ENCODE results near the gene AJAP1. TPM values are rescaled to one million over a fixed set of nuclear protein-coding genes. Genes with fewer than 3 reads are reported as not detected.

Gene AJAP1
- total and polyA plus RNA-seq, 2 donors (not counting 1 experiment from before 2014, with no cell fraction given) = not detected

DNA sequence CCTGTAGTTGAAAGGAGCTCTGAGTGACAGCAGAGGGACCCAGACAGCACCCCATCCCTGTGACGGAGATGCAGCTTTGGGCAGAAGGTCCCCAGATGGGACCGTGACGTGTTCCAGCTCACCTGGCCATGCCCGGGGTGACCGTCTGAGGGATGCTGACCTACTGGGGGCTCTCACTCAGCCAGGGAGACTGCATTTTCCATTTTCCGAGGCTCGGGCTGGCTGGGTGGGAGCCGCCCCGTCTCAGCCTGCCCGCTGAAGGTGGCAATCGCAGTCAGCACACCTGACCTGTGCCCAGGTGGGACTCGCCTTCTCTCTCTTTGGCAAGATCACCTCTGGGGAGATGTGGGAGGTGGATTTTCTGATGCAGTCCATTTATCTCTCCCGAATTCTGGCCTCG, 127.2 kb downstream of the AJAP1 start:
- intact Hi-C loops (cut with micrococcal nuclease) = no loop called here
- Mint-ChIP-seq H3K4me3 (no peak overlapping the region), H3K27me3 (no peaks in the 10 kb centered on the region), H3K4me1 (no peaks in the 10 kb centered on the region), H3K9me3 (ENCODE audit: insufficient read depth) (no peaks in the 10 kb centered on the region), H3K27ac (no peak overlapping the region)
- Histone ChIP-seq H3K79me2 (ENCODE audit: control insufficient read depth, insufficient read depth, low read length) (no peaks in the 10 kb centered on the region), H3K27ac (ENCODE audit: low read length in 2 of 2) (no peak overlapping the region), H4K20me1 (ENCODE audit: control insufficient read depth, insufficient read depth, low read length, poor library complexity, severe bottlenecking) (no peaks in the 10 kb centered on the region), H3K27me3 (replicated peaks in 1 of 4; ENCODE audit: control extremely low read depth in 1 of 4, control insufficient read depth in 3 of 4, insufficient read depth in 4 of 4, low read length in 3 of 4) (no peaks in the 10 kb centered on the region), H3K4me2 (replicated peaks; ENCODE audit: low read depth, low read length, poor library complexity, severe bottlenecking) (no peak overlapping the region), H3K4me3 (ENCODE audit: control extremely low read depth in 1 of 5, extremely low read depth in 1 of 5, insufficient read depth in 1 of 5, low read depth in 2 of 5, low read length in 4 of 5) (no peak overlapping the region), H3K9me3 (ENCODE audit: control extremely low read depth in 1 of 3, control insufficient read depth in 2 of 3, insufficient read depth in 1 of 3, low read length in 2 of 3) (no peaks in the 10 kb centered on the region), H2AFZ (ENCODE audit: insufficient read depth, low read depth, low read length, poor library complexity, severe bottlenecking) (no peak overlapping the region), H3K9ac (ENCODE audit: low read length) (no peak overlapping the region), H3K4me1 (ENCODE audit: control insufficient read depth in 2 of 2, insufficient read depth in 2 of 2, low read length in 2 of 2) (no peaks in the 10 kb centered on the region), H3K36me3 (replicated peaks in 1 of 2; ENCODE audit: control extremely low read depth in 1 of 2, control insufficient read depth in 1 of 2, extremely low read depth in 1 of 2, insufficient read depth in 2 of 2, low read length in 1 of 2) (no peaks in the 10 kb centered on the region)
- ATAC-seq (ENCODE audit: low read depth) (no peak), DNase-seq (no peak)
- CTCF ChIA-PET = no interaction called here
- 95% methylated on average over 11 of the region's 14 CpGs for WGBS (ENCODE audit: insufficient coverage)
- POLR2A ChIA-PET = no interaction called here
- TF ChIP-seq, protein P1, sequence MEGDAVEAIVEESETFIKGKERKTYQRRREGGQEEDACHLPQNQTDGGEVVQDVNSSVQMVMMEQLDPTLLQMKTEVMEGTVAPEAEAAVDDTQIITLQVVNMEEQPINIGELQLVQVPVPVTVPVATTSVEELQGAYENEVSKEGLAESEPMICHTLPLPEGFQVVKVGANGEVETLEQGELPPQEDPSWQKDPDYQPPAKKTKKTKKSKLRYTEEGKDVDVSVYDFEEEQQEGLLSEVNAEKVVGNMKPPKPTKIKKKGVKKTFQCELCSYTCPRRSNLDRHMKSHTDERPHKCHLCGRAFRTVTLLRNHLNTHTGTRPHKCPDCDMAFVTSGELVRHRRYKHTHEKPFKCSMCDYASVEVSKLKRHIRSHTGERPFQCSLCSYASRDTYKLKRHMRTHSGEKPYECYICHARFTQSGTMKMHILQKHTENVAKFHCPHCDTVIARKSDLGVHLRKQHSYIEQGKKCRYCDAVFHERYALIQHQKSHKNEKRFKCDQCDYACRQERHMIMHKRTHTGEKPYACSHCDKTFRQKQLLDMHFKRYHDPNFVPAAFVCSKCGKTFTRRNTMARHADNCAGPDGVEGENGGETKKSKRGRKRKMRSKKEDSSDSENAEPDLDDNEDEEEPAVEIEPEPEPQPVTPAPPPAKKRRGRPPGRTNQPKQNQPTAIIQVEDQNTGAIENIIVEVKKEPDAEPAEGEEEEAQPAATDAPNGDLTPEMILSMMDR (IDR thresholded peaks at IDR 0.05) = no peak
- no peak for TF ChIP-seq EZH2 (IDR thresholded peaks at IDR 0.05; ENCODE audit: borderline replicate concordance, insufficient read depth, low read depth, low read length, poor library complexity, severe bottlenecking)

DNA sequence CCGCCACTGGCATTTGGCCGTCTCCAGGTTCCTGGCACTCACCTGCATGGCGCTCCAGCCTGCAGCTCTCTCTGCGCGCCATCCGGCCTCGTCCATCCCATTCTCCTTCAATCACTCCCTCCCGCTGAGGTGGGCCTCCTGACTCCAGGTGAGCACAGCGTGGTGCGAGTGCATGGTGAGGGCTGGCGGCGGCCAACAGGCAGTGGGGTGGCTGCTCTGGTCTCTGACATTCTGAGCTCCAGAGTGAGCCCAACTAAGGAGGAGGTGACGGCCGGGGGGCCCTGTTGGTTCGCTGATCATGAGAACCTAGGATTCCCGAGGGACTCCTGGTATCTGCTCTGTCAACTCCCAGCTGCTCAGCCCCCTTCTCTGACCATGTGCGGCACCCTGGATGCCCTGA, 130.4 kb downstream of the AJAP1 start:
- Mint-ChIP-seq H3K27me3 (peaks cover 4% of the 10 kb centered on the region), H3K27ac (no peak overlapping the region), H3K4me1 (no peaks in the 10 kb centered on the region), H3K9me3 (ENCODE audit: insufficient read depth) (no peaks in the 10 kb centered on the region), H3K4me3 (no peak overlapping the region)
- Histone ChIP-seq H3K9ac (ENCODE audit: low read length) (no peak overlapping the region), H3K4me3 (ENCODE audit: control extremely low read depth in 1 of 5, extremely low read depth in 1 of 5, insufficient read depth in 1 of 5, low read depth in 2 of 5, low read length in 4 of 5) (no peak overlapping the region), H3K4me1 (ENCODE audit: control insufficient read depth in 2 of 2, insufficient read depth in 2 of 2, low read length in 2 of 2) (no peaks in the 10 kb centered on the region), H3K27me3 (replicated peaks in 1 of 4; ENCODE audit: control extremely low read depth in 1 of 4, control insufficient read depth in 3 of 4, insufficient read depth in 4 of 4, low read length in 3 of 4) (no peaks in the 10 kb centered on the region), H3K79me2 (ENCODE audit: control insufficient read depth, insufficient read depth, low read length) (no peaks in the 10 kb centered on the region), H3K27ac (ENCODE audit: low read length in 2 of 2) (no peak overlapping the region), H3K36me3 (replicated peaks in 1 of 2; ENCODE audit: control extremely low read depth in 1 of 2, control insufficient read depth in 1 of 2, extremely low read depth in 1 of 2, insufficient read depth in 2 of 2, low read length in 1 of 2) (no peaks in the 10 kb centered on the region), H3K9me3 (ENCODE audit: control extremely low read depth in 1 of 3, control insufficient read depth in 2 of 3, insufficient read depth in 1 of 3, low read length in 2 of 3) (no peaks in the 10 kb centered on the region), H4K20me1 (ENCODE audit: control insufficient read depth, insufficient read depth, low read length, poor library complexity, severe bottlenecking) (no peaks in the 10 kb centered on the region), H3K4me2 (replicated peaks; ENCODE audit: low read depth, low read length, poor library complexity, severe bottlenecking) (no peak overlapping the region), H2AFZ (ENCODE audit: insufficient read depth, low read depth, low read length, poor library complexity, severe bottlenecking) (no peak overlapping the region)
- ChIA-PET POLR2A (no interaction called here), CTCF (no interaction called here)
- intact Hi-C loops (cut with micrococcal nuclease) = no loop called here
- TF ChIP-seq EZH2 (IDR thresholded peaks at IDR 0.05; ENCODE audit: borderline replicate concordance, insufficient read depth, low read depth, low read length, poor library complexity, severe bottlenecking) = no peak
- TF ChIP-seq, protein P1 (IDR thresholded peaks at IDR 0.05) = no peak
- ATAC-seq (ENCODE audit: low read depth) (no peak), DNase-seq (no peak)
- WGBS (ENCODE audit: insufficient coverage) = 91% methylated on average over 16 of the region's 17 CpGs

All from B cell (primary cell).